Kidney epithelial cell (primary cell): ENCODE data around the gene PGAP3. TPM values are rescaled to one million over a fixed set of nuclear protein-coding genes. Genes with fewer than 3 reads are reported as not detected.

Experiments
- DNase-seq: peaks from one replicate; pipeline ENCODE4 v3.0.0-alpha.2; 2010; ENCODE audit warnings: low read depth
- H3K27me3 ChIP-seq: 2 replicates; pipeline ENCODE4 v1.6.0; 2011; ENCODE audit warnings: low read length; ENCODE audit not compliant: control insufficient read depth, insufficient read depth
- H3K36me3 ChIP-seq: 2 replicates; pipeline ENCODE4 v1.5.1; 2011; ENCODE audit warnings: low read length; ENCODE audit not compliant: control insufficient read depth, insufficient read depth
- H3K4me3 ChIP-seq: 2 replicates; pipeline ENCODE4 v1.5.1; 2011; ENCODE audit warnings: low read depth, mild to moderate bottlenecking, control low read depth, low read length
- CTCF ChIP-seq: IDR thresholded peaks from 2 replicates; pipeline ENCODE4 v1.5.1; 2011; ENCODE audit warnings: mild to moderate bottlenecking, moderate library complexity, low read length, control low read depth, inconsistent platforms; ENCODE audit not compliant: insufficient read depth, poor library complexity, severe bottlenecking
- total RNA-seq: library from RNA; depleted of rRNA; stranded (reverse); fragments of >200 nt; gene quantifications from 2 replicates; pipeline ENCODE4 v1.2.3, GENCODE V29; 2015

PGAP3 gene
- total RNA-seq, 1 donor from 2014 or later, result 12.5 TPM

DNA sequence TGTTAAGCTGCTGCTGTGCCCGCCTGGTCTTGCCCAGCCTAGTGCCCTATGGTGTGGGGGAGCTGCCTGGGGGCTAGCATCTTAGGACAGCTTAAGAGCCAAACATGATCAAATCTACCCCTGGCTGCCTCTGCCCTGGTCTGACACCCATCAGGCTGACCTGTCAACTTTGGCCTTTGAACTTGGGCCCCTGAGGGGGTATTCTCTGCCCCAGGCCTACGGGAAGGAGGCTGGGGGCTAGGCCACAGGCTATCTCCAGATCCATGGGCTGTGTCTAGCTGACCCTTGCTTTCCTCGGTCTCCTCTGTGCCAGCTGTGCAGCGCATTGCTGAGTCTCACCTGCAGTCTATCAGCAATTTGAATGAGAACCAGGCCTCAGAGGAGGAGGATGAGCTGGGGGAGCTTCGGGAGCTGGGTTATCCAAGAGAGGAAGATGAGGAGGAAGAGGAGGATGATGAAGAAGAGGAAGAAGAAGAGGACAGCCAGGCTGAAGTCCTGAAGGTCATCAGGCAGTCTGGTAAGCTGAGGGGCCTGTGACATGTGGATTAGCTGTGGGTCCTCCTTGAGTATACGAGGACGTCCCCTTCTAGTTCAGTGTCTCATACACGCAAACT is 54.2 kb downstream of the PGAP3 start:
- no peaks in the 10 kb centered on the region for H3K36me3 ChIP-seq
- H3K4me3 ChIP-seq, result no peak overlapping the region
- no peak for DNase-seq
- peaks cover 21% of the 10 kb centered on the region for H3K27me3 ChIP-seq
- TF ChIP-seq CTCF, result no peak

DNA sequence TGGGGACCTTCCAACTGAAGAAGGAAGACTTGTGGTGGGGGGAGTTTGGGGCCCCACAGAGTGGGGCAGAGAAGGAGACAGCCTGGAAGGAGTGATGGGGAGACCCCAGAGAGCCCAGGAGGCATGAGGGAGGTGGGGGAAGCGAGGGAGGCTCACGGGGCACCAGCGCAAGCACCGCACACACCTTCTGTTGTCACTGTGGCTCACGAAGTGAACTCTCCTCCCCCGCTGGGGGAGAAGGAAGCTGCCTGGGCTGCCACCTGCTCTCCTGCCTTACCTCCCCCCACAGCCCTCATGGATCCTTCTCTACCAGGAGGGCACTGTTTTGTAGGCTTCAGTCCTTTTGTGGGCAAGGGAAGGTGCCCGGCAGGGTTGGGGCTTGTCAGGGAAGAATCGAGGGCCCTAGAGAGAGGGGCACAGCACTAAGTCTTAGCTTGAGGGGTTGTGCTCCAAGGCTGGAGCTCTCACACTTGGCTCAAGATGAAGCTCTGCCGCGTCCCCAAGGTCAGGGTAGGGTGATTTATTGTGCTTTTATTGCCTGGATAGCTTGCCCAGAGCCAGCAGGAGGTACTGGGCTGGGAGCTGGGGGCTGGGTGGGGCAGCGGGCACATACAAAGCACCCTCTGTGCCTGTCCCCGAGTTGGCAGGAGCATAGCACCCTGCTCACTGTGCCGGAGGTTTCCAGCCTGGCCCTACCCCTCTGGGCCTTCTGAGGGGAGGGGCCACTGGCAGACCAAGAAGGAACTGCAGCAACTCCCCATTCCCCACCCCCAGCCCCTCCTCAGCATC is 55.5 kb downstream of the PGAP3 start:
- H3K36me3 ChIP-seq, result no peaks in the 10 kb centered on the region
- no peak for TF ChIP-seq CTCF
- DNase-seq, result no peak
- no peak overlapping the region for H3K4me3 ChIP-seq
- peaks cover 34% of the 10 kb centered on the region for H3K27me3 ChIP-seq

DNA sequence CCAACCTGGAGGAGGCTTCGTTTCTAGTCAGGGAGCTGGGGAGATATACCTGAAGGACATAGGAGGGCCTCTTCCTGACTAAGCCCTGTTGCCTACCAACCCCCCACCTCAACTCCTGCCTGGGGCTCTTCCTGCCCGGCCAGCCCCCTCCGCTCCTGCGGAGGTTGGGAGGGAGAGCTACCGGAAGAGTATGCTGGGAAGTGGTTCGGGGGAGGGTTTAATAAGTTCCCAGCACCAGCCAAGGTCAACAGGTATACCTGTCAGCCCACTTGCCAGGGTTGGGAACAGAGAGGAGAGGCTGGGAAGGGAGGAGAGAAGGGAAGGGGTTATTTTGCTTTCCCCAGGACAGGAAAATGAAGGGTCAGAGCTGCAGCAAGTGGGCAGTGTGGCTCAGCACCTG is 56.5 kb downstream of the PGAP3 start:
- DNase-seq, result no peak
- peaks cover 43% of the 10 kb centered on the region for H3K27me3 ChIP-seq
- H3K36me3 ChIP-seq, result no peaks in the 10 kb centered on the region
- H3K4me3 ChIP-seq, result no peak overlapping the region
- no peak for TF ChIP-seq CTCF

DNA sequence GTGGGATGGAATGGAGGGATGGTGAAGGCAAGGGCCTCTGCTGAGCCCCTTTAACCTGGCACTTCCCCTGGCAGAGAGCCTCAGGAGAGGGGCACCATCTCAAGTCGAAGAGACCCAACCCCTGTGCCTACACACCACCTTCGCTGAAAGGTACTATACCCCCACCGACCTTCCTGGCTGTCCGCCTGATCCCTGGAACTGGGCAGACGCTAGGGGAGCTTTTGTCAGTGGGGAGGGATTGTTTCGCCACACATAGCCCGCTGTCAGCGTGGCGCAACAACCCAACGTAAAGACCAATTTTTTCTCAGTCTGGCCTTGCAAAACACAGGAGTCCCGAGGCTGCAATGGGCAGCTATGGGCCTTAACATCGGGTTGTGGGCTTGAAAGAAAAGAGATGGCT is 58.0 kb downstream of the PGAP3 start:
- DNase-seq, result no peak
- H3K27me3 ChIP-seq, result peaks cover 58% of the 10 kb centered on the region
- TF ChIP-seq CTCF, result no peak
- H3K36me3 ChIP-seq, result no peaks in the 10 kb centered on the region
- H3K4me3 ChIP-seq, result no peak overlapping the region

GRCh38 chr17:39629494-39629880 is 58.4 kb downstream of the PGAP3 start:
- DNase-seq, result no peak
- no peak overlapping the region for H3K4me3 ChIP-seq
- no peak for TF ChIP-seq CTCF
- H3K36me3 ChIP-seq, result no peaks in the 10 kb centered on the region
- H3K27me3 ChIP-seq, result peaks cover 62% of the 10 kb centered on the region
